ENCODE data around the gene CACUL1.
"Not testable (repeated sequence)": the region's sequence is repeated elsewhere in the genome, so short reads cannot be mapped to it uniquely, and the experiment has no call there.

CACUL1 gene

DNA sequence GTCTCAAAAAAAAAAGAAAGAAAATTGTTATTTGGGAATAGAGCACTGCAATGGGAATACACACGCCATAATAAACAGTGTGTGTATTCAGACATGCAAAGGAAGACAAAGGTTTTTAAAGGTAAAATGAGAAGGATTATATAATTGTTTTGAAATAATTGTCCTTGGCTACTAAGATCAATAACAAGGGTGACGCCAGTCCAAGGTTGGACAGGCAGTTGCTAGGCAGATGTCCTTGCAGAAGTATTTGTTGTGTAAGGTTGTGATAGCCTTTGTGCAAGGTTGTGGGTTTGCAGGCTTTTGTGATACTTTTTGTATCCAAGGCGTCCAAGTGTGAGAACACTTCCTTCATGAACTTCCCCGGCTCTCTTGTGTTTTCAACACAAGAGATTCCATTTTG lies 87.0 kb downstream of the CACUL1 start:
- peaks cover 0 to 28% (median 9%) of the 10 kb centered on the region in 11 experiments; a peak in 9 of 22 replicates for H4K20me1 ChIP-seq
- peaks cover 0 to 6% (median 0%) of the 10 kb centered on the region in 11 experiments; a peak in 1 of 22 replicates for H3K9me3 ChIP-seq (replicated peaks in 1 of 11)
- H3K36me3 ChIP-seq: no peaks in the 10 kb centered on the region
- no peak overlapping the region for H3K4me2 ChIP-seq
- no peak overlapping the region for H3K4me3 ChIP-seq
- H3K27me3 ChIP-seq: no peaks in the 10 kb centered on the region
- H3K27ac ChIP-seq: no peak overlapping the region
- no peak for TF ChIP-seq Cebpa-rat (IDR thresholded peaks at IDR 0.05)
- H3K9ac ChIP-seq: no peak overlapping the region
- H3K4me1 ChIP-seq: peaks cover 23 to 27% (median 25%) of the 10 kb centered on the region in 10 experiments

DNA sequence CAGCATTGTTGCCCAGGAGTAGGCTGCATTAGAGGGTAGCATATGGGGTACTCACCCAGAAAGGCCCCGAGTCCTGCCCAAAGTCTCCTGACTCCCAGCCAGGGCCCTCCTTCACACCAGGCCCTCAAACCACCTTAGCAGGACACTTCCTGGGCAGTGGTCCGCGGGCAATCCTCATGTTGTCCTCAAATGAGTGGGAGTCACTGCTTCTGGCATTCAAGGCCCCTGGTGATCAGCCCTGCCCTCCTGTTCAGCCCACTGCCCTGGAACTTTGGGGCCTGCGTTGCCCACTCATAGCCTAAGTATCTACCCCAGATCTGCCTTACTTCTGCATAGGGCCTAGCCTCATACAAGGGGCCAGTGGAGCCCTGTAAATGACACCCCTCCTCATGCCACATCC lies 88.4 kb downstream of the CACUL1 start:
- H3K9me3 ChIP-seq (replicated peaks in 1 of 11): peaks cover 0 to 19% (median 1%) of the 10 kb centered on the region in 11 experiments; a peak in 6 of 22 replicates
- peaks cover 0 to 25% (median 9%) of the 10 kb centered on the region in 11 experiments; a peak in 9 of 22 replicates for H4K20me1 ChIP-seq
- TF ChIP-seq Cebpa-rat (IDR thresholded peaks at IDR 0.05): no peak
- no peaks in the 10 kb centered on the region for H3K27me3 ChIP-seq
- H3K4me1 ChIP-seq: peaks cover 23 to 36% (median 27%) of the 10 kb centered on the region in 10 experiments
- H3K9ac ChIP-seq: no peak overlapping the region
- no peaks in the 10 kb centered on the region for H3K36me3 ChIP-seq
- no peak overlapping the region for H3K27ac ChIP-seq
- H3K4me2 ChIP-seq: no peak overlapping the region
- no peak overlapping the region for H3K4me3 ChIP-seq

DNA sequence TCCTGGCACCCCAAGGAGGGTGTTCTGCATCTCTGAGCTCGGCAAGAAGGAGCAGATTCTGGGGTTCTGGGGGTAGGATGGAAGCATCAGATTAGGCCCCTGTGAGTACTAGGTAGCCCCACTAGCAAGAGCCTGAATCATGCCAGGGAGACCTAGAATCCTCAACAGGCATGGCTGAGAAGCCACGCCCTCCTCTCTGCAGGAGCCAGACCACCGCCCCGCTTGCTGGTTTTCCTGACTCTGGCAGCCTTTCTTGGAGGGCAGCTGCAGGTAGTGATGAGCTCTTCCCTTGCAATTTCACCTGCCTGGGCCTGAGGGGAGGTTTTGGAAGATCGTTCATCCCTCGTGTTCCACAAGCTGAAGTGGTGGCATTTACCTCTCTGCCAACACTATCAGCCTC lies 90.4 kb downstream of the CACUL1 start:
- Histone ChIP-seq H3K4me1 (peaks cover 7 to 21% (median 11%) of the 10 kb centered on the region in 10 experiments), H3K9me3 (replicated peaks in 1 of 11) (peaks cover 0 to 28% (median 7%) of the 10 kb centered on the region in 11 experiments; a peak in 10 of 22 replicates), H3K27me3 (no peaks in the 10 kb centered on the region), H3K4me2 (no peak overlapping the region), H3K9ac (no peak overlapping the region), H3K4me3 (no peak overlapping the region), H3K36me3 (no peaks in the 10 kb centered on the region), H4K20me1 (peaks cover 0 to 11% (median 0%) of the 10 kb centered on the region in 11 experiments; a peak in 5 of 22 replicates), H3K27ac (no peak overlapping the region)
- no peak for TF ChIP-seq Cebpa-rat (IDR thresholded peaks at IDR 0.05)

DNA sequence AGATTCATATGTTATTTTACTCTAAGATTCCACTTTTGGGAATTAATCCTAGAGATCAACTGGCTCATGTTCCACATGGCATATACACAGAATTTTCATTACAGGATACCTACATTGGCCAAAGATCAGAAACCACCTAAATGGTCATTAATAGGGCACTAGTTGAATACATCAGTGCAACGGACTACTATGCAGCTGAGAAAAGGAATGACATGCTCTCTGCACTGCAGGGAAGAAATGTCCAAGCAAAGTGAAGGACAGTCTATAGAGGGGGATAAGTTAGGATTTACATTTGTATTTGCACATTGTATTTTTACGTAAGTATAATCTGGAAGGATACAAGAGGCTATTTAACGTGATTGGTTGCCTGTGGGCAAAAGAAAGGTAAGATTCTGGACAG lies 91.6 kb downstream of the CACUL1 start:
- H3K9me3 ChIP-seq (replicated peaks in 1 of 11): peaks cover 4 to 34% (median 9%) of the 10 kb centered on the region in 11 experiments; a peak in 12 of 22 replicates
- TF ChIP-seq Cebpa-rat (IDR thresholded peaks at IDR 0.05): no peak
- no peak overlapping the region for H3K27ac ChIP-seq
- peaks cover 0 to 3% (median 0%) of the 10 kb centered on the region in 11 experiments; a peak in 1 of 22 replicates for H4K20me1 ChIP-seq
- H3K36me3 ChIP-seq: no peaks in the 10 kb centered on the region
- no peaks in the 10 kb centered on the region for H3K27me3 ChIP-seq
- H3K4me2 ChIP-seq: no peak overlapping the region
- H3K4me1 ChIP-seq: peaks cover 0 to 10% (median 0%) of the 10 kb centered on the region in 10 experiments; a peak in 5 of 20 replicates
- H3K4me3 ChIP-seq: no peak overlapping the region
- no peak overlapping the region for H3K9ac ChIP-seq

DNA sequence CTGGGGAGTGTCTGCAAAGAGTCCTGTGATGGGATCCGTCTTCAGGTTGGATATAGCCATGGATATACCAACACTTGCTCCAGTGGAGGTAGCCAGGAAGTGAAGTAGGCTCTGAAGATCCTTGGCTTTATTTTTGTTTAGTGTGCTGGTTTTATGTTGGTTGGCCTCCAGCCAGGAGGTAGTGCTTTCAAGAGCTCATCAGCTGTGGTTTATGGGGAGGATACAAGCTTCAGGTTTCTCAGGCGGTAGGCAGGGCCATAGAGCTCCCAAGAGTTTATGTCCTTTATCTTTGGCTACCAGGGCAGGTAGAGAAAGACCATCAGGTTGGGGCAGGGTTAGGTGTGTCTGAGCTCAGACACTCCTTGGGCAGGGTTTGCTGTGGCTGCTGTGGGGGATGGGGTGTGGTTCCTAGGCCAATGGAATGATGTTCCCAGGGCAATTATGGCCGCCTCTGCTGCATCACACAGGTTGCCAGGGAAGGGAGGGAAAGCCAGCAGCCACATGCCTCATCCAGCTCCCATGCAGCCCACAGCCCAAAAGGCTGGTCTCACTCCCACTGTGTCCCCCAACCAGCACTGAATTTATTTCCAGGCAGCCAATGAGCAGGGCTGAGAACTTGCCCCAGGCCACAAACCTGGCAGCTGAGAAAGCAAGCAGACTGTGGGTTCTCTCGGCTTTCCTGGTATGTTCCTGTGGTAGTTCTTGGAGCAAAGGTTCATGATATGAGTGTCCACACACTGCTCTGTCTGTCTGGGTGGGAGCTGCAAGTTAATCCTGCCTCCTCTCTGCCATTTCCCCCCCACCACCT lies 92.3 kb downstream of the CACUL1 start:
- no peaks in the 10 kb centered on the region for H3K27me3 ChIP-seq
- H3K27ac ChIP-seq: no peak overlapping the region
- TF ChIP-seq Cebpa-rat (IDR thresholded peaks at IDR 0.05): no peak
- no peak overlapping the region for H3K9ac ChIP-seq
- peaks cover 4 to 35% (median 9%) of the 10 kb centered on the region in 11 experiments; a peak in 12 of 22 replicates for H3K9me3 ChIP-seq (replicated peaks in 1 of 11)
- peaks cover 0 to 9% (median 0%) of the 10 kb centered on the region in 10 experiments; a peak in 5 of 20 replicates for H3K4me1 ChIP-seq
- no peaks in the 10 kb centered on the region for H4K20me1 ChIP-seq
- H3K36me3 ChIP-seq: no peaks in the 10 kb centered on the region
- H3K4me2 ChIP-seq: peak overlapping the region in 4 of 11 experiments; percentile 6 to 25 (median 18); a peak in 3 of 22 replicates
- no peak overlapping the region for H3K4me3 ChIP-seq

DNA sequence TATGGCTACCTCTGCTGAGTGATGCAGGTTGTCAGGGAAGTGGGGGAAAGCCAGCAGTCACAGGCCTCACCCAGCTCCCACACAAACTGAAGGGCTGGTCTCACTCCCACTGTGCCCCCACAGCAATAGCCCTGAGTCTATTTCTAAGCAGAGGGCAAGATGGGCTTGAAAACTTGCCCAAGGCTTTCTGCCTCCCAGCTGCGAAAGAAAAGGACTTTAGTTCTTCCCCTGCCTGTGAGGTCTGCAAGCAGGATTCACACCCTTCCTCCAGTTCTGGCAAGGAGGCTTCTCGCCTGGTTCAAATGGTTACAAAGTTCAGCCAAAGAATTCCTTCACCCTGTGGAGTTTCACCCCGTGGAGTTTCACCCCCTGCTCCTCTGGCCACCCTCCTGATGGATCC lies 96.0 kb downstream of the CACUL1 start:
- Histone ChIP-seq H3K4me2 (no peak overlapping the region), H4K20me1 (no peaks in the 10 kb centered on the region), H3K27me3 (no peaks in the 10 kb centered on the region), H3K4me3 (no peak overlapping the region), H3K36me3 (no peaks in the 10 kb centered on the region), H3K9ac (no peak overlapping the region), H3K4me1 (peaks cover 0 to 9% (median 0%) of the 10 kb centered on the region in 10 experiments; a peak in 5 of 20 replicates), H3K27ac (no peak overlapping the region), H3K9me3 (replicated peaks in 1 of 11) (peaks cover 4 to 35% (median 9%) of the 10 kb centered on the region in 11 experiments; a peak in 12 of 22 replicates)
- no peak for TF ChIP-seq Cebpa-rat (IDR thresholded peaks at IDR 0.05)

DNA sequence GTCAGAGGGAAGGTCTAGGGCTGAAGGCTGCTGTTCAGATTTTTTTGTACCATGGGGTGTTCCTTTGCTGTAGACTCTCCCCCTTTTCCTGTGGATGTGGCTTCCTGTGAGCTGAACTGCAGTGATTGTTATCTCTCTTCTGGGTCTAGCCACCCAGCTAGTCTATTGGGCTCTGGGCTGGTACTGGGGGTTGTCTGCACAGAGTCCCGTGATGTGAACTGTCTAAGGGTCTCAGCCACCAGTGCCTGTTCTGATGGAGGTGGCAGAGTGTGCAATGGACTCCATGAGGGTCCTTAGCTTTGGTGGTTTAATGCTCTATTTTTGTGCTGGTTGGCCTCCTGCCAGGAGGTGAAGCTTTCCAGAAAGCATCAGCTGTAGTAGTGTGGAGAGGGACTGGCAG lies 96.6 kb downstream of the CACUL1 start:
- H3K4me2 ChIP-seq, H4K20me1 ChIP-seq, H3K27ac ChIP-seq, H3K4me1 ChIP-seq, H3K4me3 ChIP-seq, H3K9ac ChIP-seq, H3K36me3 ChIP-seq, H3K27me3 ChIP-seq: not testable (repeated sequence)
- peaks cover 4 to 35% (median 9%) of the 10 kb centered on the region in 11 experiments; a peak in 12 of 22 replicates for H3K9me3 ChIP-seq (replicated peaks in 1 of 11)

DNA sequence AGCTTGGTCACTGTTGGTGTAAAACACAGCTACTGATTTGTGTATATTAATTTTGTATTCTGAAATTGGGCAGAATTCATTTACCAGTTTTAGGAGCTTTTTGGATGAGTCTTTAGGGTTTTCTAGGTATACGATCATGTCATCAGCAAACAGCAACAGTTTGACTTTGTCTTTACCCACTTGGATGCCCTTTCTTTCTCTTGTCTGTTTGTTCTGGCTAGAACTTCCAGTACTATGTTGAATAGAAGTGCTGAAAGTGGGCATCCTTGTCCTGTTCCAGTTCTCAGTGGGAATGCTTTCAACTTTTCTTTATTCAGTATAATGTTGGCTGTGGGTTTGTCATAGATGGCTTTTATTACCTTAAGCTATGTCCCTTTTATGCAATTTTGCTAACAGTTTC lies 109.5 kb downstream of the CACUL1 start:
- not testable (repeated sequence) for H3K9ac ChIP-seq, H3K4me2 ChIP-seq, H3K27ac ChIP-seq, H3K36me3 ChIP-seq, H3K4me3 ChIP-seq, H4K20me1 ChIP-seq, H3K4me1 ChIP-seq, H3K27me3 ChIP-seq
- peaks cover 3 to 13% (median 11%) of the 10 kb centered on the region in 11 experiments; a peak in 18 of 22 replicates for H3K9me3 ChIP-seq (replicated peaks in 1 of 11)

DNA sequence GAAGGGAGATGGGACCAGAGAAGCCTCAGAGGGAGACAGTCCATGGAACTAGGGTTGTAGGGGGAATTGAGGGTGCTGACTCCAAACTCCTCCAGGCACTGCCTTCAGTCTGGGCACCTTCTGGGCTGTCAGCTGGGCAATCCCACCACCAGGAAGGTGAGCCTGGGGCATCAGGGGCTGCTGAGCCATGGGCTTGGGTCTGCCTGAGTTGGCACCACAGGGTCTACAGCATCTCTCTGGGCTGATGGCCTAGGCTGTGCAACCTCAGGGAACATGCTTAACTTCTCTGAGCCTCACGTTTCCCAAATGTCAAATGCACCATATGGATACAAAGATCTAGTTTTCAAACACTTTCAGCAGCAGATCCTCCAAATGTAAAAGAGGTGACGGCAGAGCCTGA lies 112.5 kb downstream of the CACUL1 start:
- TF ChIP-seq Cebpa-rat (IDR thresholded peaks at IDR 0.05): no peak
- H3K36me3 ChIP-seq: no peaks in the 10 kb centered on the region
- H3K9ac ChIP-seq: no peak overlapping the region
- no peaks in the 10 kb centered on the region for H3K4me1 ChIP-seq
- H3K4me2 ChIP-seq: no peak overlapping the region
- H4K20me1 ChIP-seq: no peaks in the 10 kb centered on the region
- peaks cover 12 to 31% (median 22%) of the 10 kb centered on the region in 11 experiments for H3K9me3 ChIP-seq (replicated peaks in 1 of 11)
- no peaks in the 10 kb centered on the region for H3K27me3 ChIP-seq
- no peak overlapping the region for H3K27ac ChIP-seq
- no peak overlapping the region for H3K4me3 ChIP-seq

All from BLaER1 treated with 17β-estradiol and CSF1 and Interleukin-3, amounts not matched to agents 10 nM and 100 nM (cell line).